GM23338 (cell line): ENCODE results near the gene RTN3. TPM values are rescaled to one million over a fixed set of nuclear protein-coding genes. Genes with fewer than 3 reads are reported as not detected.

Experiments used
- ATAC-seq: fragments of 200-7000 bp; cut with Tn5 transposase; 3 replicates; pipeline ENCODE4 v1.9.1; 2020
- DNase-seq: peaks from one replicate; pipeline ENCODE4 v3.0.0-alpha.2; 2015; ENCODE audit warnings: low spot score
- H2AFZ ChIP-seq: fragments of 200-600 bp; sonication (generic); 2 replicates; pipeline ENCODE4 v1.8.0; 2016; ENCODE audit warnings: antibody characterized with exemption, mild to moderate bottlenecking, moderate library complexity
- H3F3A ChIP-seq: fragments of 200-600 bp; sonication (generic); replicated peaks from 2 replicates; pipeline ENCODE4 v1.8.0; 2017; ENCODE audit warnings: antibody characterized with exemption, mixed run types, low read depth
- H3K27ac ChIP-seq: fragments of 200-600 bp; sonication (generic); 2 replicates; pipeline ENCODE4 v1.6.1; 2016; ENCODE audit warnings: low read depth
- H3K27me3 ChIP-seq: fragments of 200-600 bp; sonication (generic); 2 replicates; pipeline ENCODE4 v1.8.0; 2016; ENCODE audit warnings: mild to moderate bottlenecking, mixed run types, moderate library complexity; ENCODE audit not compliant: insufficient read depth
- H3K36me3 ChIP-seq: fragments of 200-600 bp; sonication (generic); 2 replicates; pipeline ENCODE4 v1.8.0; 2016; ENCODE audit warnings: mild to moderate bottlenecking; ENCODE audit not compliant: insufficient read depth
- H3K4me1 ChIP-seq: fragments of 200-600 bp; sonication (generic); 2 replicates; pipeline ENCODE4 v1.8.0; 2016; ENCODE audit warnings: mild to moderate bottlenecking, moderate library complexity; ENCODE audit not compliant: insufficient read depth
- H3K4me2 ChIP-seq: fragments of 200-600 bp; sonication (generic); 2 replicates; pipeline ENCODE4 v1.7.1; 2017; ENCODE audit warnings: mixed run types
- H3K4me3 ChIP-seq: fragments of 200-600 bp; sonication (generic); 2 replicates; pipeline ENCODE4 v1.6.1; 2016; ENCODE audit warnings: mixed run types
- H3K79me2 ChIP-seq: fragments of 200-600 bp; sonication (generic); replicated peaks from 2 replicates; pipeline ENCODE4 v1.8.0; 2017; ENCODE audit warnings: mild to moderate bottlenecking; ENCODE audit not compliant: insufficient read depth
- H3K9me2 ChIP-seq: fragments of 200-600 bp; sonication (generic); 2 replicates; pipeline ENCODE4 v1.8.0; 2017; ENCODE audit not compliant: insufficient read depth
- H4K20me1 ChIP-seq: fragments of 200-600 bp; sonication (generic); replicated peaks from 2 replicates; pipeline ENCODE4 v1.8.0; 2017; ENCODE audit warnings: mild to moderate bottlenecking; ENCODE audit not compliant: insufficient read depth
- H3K27ac Mint-ChIP-seq: 2 replicates; pipeline ENCODE4 v1.8.0; 2020; ENCODE audit warnings: inconsistent platforms, mild to moderate bottlenecking, moderate library complexity, mixed read lengths
- H3K27me3 Mint-ChIP-seq: 3 replicates; pipeline ENCODE4 v1.8.0; 2022; ENCODE audit warnings: low read depth, mild to moderate bottlenecking, moderate library complexity, mixed read lengths, inconsistent platforms; ENCODE audit not compliant: insufficient read depth, poor library complexity
- H3K36me3 Mint-ChIP-seq: 3 replicates; pipeline ENCODE4 v1.8.0; 2021; ENCODE audit warnings: low read depth, mild to moderate bottlenecking, inconsistent platforms, moderate library complexity, mixed read lengths
- H3K4me1 Mint-ChIP-seq: 3 replicates; pipeline ENCODE4 v1.8.0; 2020; ENCODE audit warnings: mild to moderate bottlenecking, inconsistent platforms, mixed read lengths
- H3K4me3 Mint-ChIP-seq: 3 replicates; pipeline ENCODE4 v1.8.0; 2021; ENCODE audit warnings: moderate library complexity, mild to moderate bottlenecking, inconsistent platforms, mixed read lengths
- H3K9me3 Mint-ChIP-seq: 3 replicates; pipeline ENCODE4 v1.8.0; 2020; ENCODE audit warnings: moderate library complexity, mild to moderate bottlenecking, inconsistent platforms, mixed read lengths
- CREB1 ChIP-seq: fragments of 250-450 bp; sonication (Bioruptor Pico); IDR thresholded peaks from 2 replicates; pipeline ENCODE4 v1.5.0; 2020; ENCODE audit warnings: low read depth, mild to moderate bottlenecking, moderate library complexity
- CTCF ChIP-seq, 2 experiments: fragments of 200-600 bp in 1 of 2; sonication (generic) in 1 of 2; conservative IDR thresholded peaks; 2 replicates each; pipeline versions ENCODE4 v1.5.1 to v1.6.1; 2016 to 2017; ENCODE audit warnings: antibody characterized with exemption in 2 of 2, low read depth in 2 of 2, mild to moderate bottlenecking in 2 of 2, moderate library complexity in 1 of 2
- EZH2phosphoT487 ChIP-seq: fragments of 200-600 bp; sonication (generic); IDR thresholded peaks from one replicate; pipeline ENCODE4 v1.8.1; 2018; ENCODE audit warnings: antibody characterized with exemption; ENCODE audit not compliant: unreplicated experiment
- NANOG ChIP-seq: IDR thresholded peaks from 2 replicates; pipeline ENCODE4 v1.6.1; 2016; ENCODE audit warnings: antibody characterized with exemption, borderline replicate concordance
- POLR2AphosphoS5 ChIP-seq: IDR thresholded peaks from 2 replicates; pipeline ENCODE4 v1.6.1; 2016; ENCODE audit warnings: antibody characterized with exemption, low read depth
- STAT1 ChIP-seq: IDR thresholded peaks from one replicate; pipeline ENCODE4 v1.6.1; 2016; ENCODE audit warnings: antibody characterized with exemption; ENCODE audit not compliant: unreplicated experiment
- ZNF114 ChIP-seq: fragments of 250-450 bp; sonication (Bioruptor Pico); IDR thresholded peaks from 2 replicates; pipeline ENCODE4 v1.5.0; 2020; ENCODE audit warnings: mild to moderate bottlenecking, moderate library complexity
- ZNF331 ChIP-seq: fragments of 250-450 bp; sonication (Bioruptor Pico); IDR thresholded peaks from 2 replicates; pipeline ENCODE4 v1.5.0; 2020; ENCODE audit warnings: low read depth, mild to moderate bottlenecking, moderate library complexity
- polyA plus RNA-seq: library from polyadenylated mRNA; unstranded; fragments of >200 nt; fragmentation: Nextera tagmentation; extraction: Ambion mirVana; gene quantifications from 2 replicates; pipeline ENCODE4 v1.2.1, GENCODE V29; 2016
- total RNA-seq: library from RNA; depleted of rRNA; stranded (reverse); fragments of >200 nt; shearing (Covaris generic); gene quantifications from 2 replicates; pipeline ENCODE4 v1.2.3, GENCODE V29; 2014
- TF ChIP-seq, protein P1 (sequence below): IDR thresholded peaks from 2 replicates; pipeline ENCODE4 v1.6.1; 2016; ENCODE audit warnings: antibody characterized with exemption
- TF ChIP-seq, protein P2 (sequence below): IDR thresholded peaks from one replicate; pipeline ENCODE4 v1.6.1; 2018; ENCODE audit warnings: antibody characterized with exemption; ENCODE audit not compliant: unreplicated experiment
- TF ChIP-seq, protein P3 (sequence below): fragments of 250-450 bp; sonication (Bioruptor Pico); IDR thresholded peaks from 2 replicates; pipeline ENCODE4 v1.5.0; 2020; ENCODE audit warnings: mild to moderate bottlenecking, moderate library complexity

RTN3 gene
- total and polyA plus RNA-seq, 2 experiments from 2014 or later = 138 to 162 TPM

GRCh38 chr11:63719987-63720386 is 38.7 kb downstream of the RTN3 start (continued):
- TF ChIP-seq, protein P1, sequence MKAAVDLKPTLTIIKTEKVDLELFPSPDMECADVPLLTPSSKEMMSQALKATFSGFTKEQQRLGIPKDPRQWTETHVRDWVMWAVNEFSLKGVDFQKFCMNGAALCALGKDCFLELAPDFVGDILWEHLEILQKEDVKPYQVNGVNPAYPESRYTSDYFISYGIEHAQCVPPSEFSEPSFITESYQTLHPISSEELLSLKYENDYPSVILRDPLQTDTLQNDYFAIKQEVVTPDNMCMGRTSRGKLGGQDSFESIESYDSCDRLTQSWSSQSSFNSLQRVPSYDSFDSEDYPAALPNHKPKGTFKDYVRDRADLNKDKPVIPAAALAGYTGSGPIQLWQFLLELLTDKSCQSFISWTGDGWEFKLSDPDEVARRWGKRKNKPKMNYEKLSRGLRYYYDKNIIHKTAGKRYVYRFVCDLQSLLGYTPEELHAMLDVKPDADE = no peak
- no peak for TF ChIP-seq ZNF114
- no peak for TF ChIP-seq ZNF331 (CRISPR knock-in tag)
- no peak for TF ChIP-seq NANOG
- TF ChIP-seq, protein P2, sequence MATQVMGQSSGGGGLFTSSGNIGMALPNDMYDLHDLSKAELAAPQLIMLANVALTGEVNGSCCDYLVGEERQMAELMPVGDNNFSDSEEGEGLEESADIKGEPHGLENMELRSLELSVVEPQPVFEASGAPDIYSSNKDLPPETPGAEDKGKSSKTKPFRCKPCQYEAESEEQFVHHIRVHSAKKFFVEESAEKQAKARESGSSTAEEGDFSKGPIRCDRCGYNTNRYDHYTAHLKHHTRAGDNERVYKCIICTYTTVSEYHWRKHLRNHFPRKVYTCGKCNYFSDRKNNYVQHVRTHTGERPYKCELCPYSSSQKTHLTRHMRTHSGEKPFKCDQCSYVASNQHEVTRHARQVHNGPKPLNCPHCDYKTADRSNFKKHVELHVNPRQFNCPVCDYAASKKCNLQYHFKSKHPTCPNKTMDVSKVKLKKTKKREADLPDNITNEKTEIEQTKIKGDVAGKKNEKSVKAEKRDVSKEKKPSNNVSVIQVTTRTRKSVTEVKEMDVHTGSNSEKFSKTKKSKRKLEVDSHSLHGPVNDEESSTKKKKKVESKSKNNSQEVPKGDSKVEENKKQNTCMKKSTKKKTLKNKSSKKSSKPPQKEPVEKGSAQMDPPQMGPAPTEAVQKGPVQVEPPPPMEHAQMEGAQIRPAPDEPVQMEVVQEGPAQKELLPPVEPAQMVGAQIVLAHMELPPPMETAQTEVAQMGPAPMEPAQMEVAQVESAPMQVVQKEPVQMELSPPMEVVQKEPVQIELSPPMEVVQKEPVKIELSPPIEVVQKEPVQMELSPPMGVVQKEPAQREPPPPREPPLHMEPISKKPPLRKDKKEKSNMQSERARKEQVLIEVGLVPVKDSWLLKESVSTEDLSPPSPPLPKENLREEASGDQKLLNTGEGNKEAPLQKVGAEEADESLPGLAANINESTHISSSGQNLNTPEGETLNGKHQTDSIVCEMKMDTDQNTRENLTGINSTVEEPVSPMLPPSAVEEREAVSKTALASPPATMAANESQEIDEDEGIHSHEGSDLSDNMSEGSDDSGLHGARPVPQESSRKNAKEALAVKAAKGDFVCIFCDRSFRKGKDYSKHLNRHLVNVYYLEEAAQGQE = no peak
- TF ChIP-seq STAT1 = no peak
- no peak for TF ChIP-seq CTCF (conservative IDR thresholded peaks at IDR 0.05; ENCODE audit: low read depth in 2 of 2)
- no peak for TF ChIP-seq EZH2phosphoT487
- TF ChIP-seq CREB1 (CRISPR knock-in tag) = no peak
- no peak for TF ChIP-seq POLR2AphosphoS5

DNA sequence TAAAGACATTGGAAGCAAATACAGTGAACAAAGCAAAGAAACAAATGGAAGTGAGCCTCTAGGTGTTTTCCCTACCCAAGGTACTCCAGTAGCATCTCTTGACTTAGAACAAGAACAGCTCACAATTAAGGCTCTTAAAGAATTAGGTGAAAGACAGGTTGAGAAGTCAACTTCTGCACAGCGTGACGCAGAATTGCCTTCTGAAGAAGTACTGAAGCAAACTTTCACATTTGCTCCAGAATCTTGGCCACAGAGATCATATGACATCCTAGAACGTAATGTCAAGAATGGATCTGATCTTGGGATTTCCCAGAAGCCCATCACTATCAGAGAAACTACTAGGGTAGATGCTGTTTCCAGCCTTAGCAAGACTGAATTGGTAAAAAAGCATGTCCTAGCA is 39.3 kb downstream of the RTN3 start:
- Histone ChIP-seq H3K27me3 (no peaks in the 10 kb centered on the region), H3K36me3 (0 out of 2 replicates have a peak, but pooled peaks cover 8% of the 10 kb centered on the region), H3K9me2 (no peaks in the 10 kb centered on the region), H3K4me3 (no peak overlapping the region), H3K4me1 (0 out of 2 replicates have a peak, but pooled peaks cover 5% of the 10 kb centered on the region), H3K27ac (no peak overlapping the region), H3K4me2 (no peak overlapping the region), H3F3A (no peaks in the 10 kb centered on the region), H3K79me2 (peaks cover 96% of the 10 kb centered on the region), H2AFZ (no peak overlapping the region), H4K20me1 (peaks cover 40% of the 10 kb centered on the region)
- no peaks in the 10 kb centered on the region for H3K9me3 Mint-ChIP-seq
- H3K4me3 Mint-ChIP-seq = no peak overlapping the region
- H3K36me3 Mint-ChIP-seq = no peaks in the 10 kb centered on the region
- H3K27me3 Mint-ChIP-seq = peaks cover 1% of the 10 kb centered on the region
- DNase-seq (no peak), ATAC-seq (no peak)
- H3K27ac Mint-ChIP-seq = no peak overlapping the region
- peaks cover 3% of the 10 kb centered on the region; the same call in 1 of the 3 replicates for H3K4me1 Mint-ChIP-seq
- TF ChIP-seq CREB1 (CRISPR knock-in tag) (no peak), EZH2phosphoT487 (no peak), POLR2AphosphoS5 (no peak), ZNF114 (no peak), ZNF331 (CRISPR knock-in tag) (no peak)
- TF ChIP-seq, protein P3, sequence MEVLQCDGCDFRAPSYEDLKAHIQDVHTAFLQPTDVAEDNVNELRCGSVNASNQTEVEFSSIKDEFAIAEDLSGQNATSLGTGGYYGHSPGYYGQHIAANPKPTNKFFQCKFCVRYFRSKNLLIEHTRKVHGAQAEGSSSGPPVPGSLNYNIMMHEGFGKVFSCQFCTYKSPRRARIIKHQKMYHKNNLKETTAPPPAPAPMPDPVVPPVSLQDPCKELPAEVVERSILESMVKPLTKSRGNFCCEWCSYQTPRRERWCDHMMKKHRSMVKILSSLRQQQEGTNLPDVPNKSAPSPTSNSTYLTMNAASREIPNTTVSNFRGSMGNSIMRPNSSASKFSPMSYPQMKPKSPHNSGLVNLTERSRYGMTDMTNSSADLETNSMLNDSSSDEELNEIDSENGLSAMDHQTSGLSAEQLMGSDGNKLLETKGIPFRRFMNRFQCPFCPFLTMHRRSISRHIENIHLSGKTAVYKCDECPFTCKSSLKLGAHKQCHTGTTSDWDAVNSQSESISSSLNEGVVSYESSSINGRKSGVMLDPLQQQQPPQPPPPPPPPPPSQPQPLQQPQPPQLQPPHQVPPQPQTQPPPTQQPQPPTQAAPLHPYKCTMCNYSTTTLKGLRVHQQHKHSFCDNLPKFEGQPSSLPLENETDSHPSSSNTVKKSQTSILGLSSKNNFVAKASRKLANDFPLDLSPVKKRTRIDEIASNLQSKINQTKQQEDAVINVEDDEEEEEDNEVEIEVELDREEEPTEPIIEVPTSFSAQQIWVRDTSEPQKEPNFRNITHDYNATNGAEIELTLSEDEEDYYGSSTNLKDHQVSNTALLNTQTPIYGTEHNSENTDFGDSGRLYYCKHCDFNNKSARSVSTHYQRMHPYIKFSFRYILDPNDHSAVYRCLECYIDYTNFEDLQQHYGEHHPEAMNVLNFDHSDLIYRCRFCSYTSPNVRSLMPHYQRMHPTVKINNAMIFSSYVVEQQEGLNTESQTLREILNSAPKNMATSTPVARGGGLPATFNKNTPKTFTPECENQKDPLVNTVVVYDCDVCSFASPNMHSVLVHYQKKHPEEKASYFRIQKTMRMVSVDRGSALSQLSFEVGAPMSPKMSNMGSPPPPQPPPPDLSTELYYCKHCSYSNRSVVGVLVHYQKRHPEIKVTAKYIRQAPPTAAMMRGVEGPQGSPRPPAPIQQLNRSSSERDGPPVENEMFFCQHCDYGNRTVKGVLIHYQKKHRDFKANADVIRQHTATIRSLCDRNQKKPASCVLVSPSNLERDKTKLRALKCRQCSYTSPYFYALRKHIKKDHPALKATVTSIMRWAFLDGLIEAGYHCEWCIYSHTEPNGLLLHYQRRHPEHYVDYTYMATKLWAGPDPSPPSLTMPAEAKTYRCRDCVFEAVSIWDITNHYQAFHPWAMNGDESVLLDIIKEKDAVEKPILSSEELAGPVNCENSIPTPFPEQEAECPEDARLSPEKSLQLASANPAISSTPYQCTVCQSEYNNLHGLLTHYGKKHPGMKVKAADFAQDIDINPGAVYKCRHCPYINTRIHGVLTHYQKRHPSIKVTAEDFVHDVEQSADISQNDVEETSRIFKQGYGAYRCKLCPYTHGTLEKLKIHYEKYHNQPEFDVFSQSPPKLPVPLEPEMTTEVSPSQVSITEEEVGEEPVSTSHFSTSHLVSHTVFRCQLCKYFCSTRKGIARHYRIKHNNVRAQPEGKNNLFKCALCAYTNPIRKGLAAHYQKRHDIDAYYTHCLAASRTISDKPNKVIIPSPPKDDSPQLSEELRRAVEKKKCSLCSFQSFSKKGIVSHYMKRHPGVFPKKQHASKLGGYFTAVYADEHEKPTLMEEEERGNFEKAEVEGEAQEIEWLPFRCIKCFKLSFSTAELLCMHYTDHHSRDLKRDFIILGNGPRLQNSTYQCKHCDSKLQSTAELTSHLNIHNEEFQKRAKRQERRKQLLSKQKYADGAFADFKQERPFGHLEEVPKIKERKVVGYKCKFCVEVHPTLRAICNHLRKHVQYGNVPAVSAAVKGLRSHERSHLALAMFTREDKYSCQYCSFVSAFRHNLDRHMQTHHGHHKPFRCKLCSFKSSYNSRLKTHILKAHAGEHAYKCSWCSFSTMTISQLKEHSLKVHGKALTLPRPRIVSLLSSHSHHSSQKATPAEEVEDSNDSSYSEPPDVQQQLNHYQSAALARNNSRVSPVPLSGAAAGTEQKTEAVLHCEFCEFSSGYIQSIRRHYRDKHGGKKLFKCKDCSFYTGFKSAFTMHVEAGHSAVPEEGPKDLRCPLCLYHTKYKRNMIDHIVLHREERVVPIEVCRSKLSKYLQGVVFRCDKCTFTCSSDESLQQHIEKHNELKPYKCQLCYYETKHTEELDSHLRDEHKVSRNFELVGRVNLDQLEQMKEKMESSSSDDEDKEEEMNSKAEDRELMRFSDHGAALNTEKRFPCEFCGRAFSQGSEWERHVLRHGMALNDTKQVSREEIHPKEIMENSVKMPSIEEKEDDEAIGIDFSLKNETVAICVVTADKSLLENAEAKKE (CRISPR knock-in tag) = no peak
- TF ChIP-seq, protein P1 = no peak
